Activated T-cell treated with anti-CD3 and anti-CD28 coated beads, Interleukin-2, amount 50 U/mL, for 72 hours (primary cell): ENCODE measurements around the gene KDM1B. TPM values are rescaled to one million over a fixed set of nuclear protein-coding genes. Genes with fewer than 3 reads are reported as not detected.
A peak's percentile ranks its signal among the peaks of the same experiment; 100 is the strongest.

Experiments used
- ATAC-seq, 2 donors: fragments of 150-1000 bp; cut with Tn5 transposase; replicated peaks in 1 of 2; 2 replicates each; pipeline ENCODE4 v1.10.0; 2021; ENCODE audit warnings: moderate library complexity in 2 of 2, mild to moderate bottlenecking in 1 of 2
- DNase-seq, 2 donors: peaks; one replicate each; pipeline ENCODE4 v3.0.0; 2021 to 2022; ENCODE audit warnings: mixed read lengths in 1 of 2
- H3K27ac Mint-ChIP-seq: one replicate; pipeline ENCODE4 v1.8.0; 2022; ENCODE audit warnings: mild to moderate bottlenecking, moderate library complexity, mixed read lengths
- H3K27me3 Mint-ChIP-seq: one replicate; pipeline ENCODE4 v1.8.0; 2022; ENCODE audit warnings: low read depth, mixed read lengths
- H3K36me3 Mint-ChIP-seq, 2 donors: one replicate each; pipeline ENCODE4 v1.8.0; 2022; ENCODE audit warnings: mixed read lengths in 2 of 2, mild to moderate bottlenecking in 1 of 2; ENCODE audit not compliant: insufficient read depth in 2 of 2
- H3K4me1 Mint-ChIP-seq: one replicate; pipeline ENCODE4 v1.8.0; 2022; ENCODE audit warnings: low read depth, mixed read lengths
- H3K4me3 Mint-ChIP-seq, 2 donors: one replicate each; pipeline ENCODE4 v1.8.0; 2022; ENCODE audit warnings: mild to moderate bottlenecking in 2 of 2, mixed read lengths in 2 of 2, moderate library complexity in 2 of 2
- H3K9me3 Mint-ChIP-seq, 2 donors: one replicate each; pipeline ENCODE4 v1.8.0; 2022; ENCODE audit warnings: mixed read lengths in 2 of 2
- total RNA-seq, 2 donors: library from RNA; stranded (reverse); gene quantifications; one replicate each; pipeline ENCODE4 v1.2.3, GENCODE V29; 2022

The KDM1B gene, protein sequence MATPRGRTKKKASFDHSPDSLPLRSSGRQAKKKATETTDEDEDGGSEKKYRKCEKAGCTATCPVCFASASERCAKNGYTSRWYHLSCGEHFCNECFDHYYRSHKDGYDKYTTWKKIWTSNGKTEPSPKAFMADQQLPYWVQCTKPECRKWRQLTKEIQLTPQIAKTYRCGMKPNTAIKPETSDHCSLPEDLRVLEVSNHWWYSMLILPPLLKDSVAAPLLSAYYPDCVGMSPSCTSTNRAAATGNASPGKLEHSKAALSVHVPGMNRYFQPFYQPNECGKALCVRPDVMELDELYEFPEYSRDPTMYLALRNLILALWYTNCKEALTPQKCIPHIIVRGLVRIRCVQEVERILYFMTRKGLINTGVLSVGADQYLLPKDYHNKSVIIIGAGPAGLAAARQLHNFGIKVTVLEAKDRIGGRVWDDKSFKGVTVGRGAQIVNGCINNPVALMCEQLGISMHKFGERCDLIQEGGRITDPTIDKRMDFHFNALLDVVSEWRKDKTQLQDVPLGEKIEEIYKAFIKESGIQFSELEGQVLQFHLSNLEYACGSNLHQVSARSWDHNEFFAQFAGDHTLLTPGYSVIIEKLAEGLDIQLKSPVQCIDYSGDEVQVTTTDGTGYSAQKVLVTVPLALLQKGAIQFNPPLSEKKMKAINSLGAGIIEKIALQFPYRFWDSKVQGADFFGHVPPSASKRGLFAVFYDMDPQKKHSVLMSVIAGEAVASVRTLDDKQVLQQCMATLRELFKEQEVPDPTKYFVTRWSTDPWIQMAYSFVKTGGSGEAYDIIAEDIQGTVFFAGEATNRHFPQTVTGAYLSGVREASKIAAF
- 10 to 100 TPM in 1 of 2 donors, 1 to 10 TPM in 1; 9.9 to 12.2 TPM for total RNA-seq

DNA sequence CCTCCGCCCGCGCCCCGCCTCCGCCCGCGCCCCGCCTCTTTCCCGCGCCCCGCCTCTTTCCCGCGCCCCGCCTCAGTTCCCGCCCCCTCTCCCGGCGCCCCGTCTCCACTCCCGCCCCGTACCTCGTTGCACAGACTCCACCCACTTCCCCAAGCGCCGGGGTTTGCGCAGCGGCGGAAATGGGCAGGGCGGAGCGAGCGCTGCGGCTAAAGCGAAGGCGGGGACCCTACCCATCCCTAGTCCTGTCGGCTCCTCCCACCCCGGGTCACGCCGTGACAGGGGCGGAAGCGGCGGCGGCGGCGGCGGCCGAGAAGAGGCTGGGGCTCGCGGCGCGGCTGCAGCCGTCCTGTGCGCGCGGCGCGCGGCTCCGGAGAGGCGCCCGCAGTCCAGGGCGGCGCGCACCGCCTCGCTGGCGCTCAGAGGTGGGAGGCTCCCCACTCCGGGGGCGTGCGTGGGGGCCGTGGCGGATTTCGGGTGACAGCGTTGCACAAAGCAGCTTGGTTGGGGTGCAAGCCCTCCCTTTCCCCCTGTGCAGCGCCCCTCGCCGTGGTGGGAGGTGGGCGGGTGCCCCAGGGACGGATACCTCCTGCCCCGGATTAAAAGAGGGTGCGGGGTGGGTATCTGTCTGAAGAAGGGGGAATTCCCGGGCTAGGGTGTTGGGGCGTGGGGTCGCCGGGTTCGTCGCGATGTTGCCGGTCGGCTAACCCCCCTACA, at the start of gene KDM1B:
Gene KDM1B, plus strand, starts transcription at position 273 of the 714 bp plus-strand sequence. CDS start 4,474 bp downstream, outside the sequence.
- peak; percentile 92 to 94 for ATAC-seq
- H3K27me3 Mint-ChIP-seq = no peaks in the 10 kb centered on the region
- peaks cover 4 to 6% of the 10 kb centered on the region in 2 donors for H3K36me3 Mint-ChIP-seq
- peak within 1 kb of the TSS; percentile 94 for H3K27ac Mint-ChIP-seq
- H3K4me3 Mint-ChIP-seq = peak within 1 kb of the TSS; percentile 97 to 99
- H3K9me3 Mint-ChIP-seq = peaks cover 0 to 4% of the 10 kb centered on the region in 2 donors
- DNase-seq = peak; percentile 99
- H3K4me1 Mint-ChIP-seq = peaks cover 33% of the 10 kb centered on the region

DNA sequence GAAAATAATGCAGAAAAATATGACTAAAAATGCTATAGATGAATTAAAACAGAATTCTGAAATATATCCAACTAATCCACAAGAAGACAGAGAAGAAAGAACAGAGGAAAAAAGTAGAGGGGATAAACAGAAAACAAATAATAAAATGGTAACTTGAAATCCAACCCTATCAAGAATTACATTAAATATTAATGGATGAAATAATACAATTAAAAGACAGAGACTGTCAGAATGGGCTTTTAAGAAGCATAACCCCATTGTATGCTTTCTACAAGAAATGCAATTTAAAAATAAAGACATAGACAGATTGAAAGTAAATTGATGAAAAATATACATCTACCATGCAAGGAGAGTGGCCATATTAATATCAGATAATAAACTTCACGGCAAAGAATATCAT, 48.2 kb upstream of the KDM1B start:
- no peak for DNase-seq
- H3K36me3 Mint-ChIP-seq = peaks cover 7 to 14% of the 10 kb centered on the region in 2 donors
- H3K27me3 Mint-ChIP-seq = peaks cover 72% of the 10 kb centered on the region
- no peaks in the 10 kb centered on the region for H3K4me1 Mint-ChIP-seq
- H3K27ac Mint-ChIP-seq = no peak overlapping the region
- H3K9me3 Mint-ChIP-seq = peaks cover 6 to 9% of the 10 kb centered on the region in 2 donors
- no peak overlapping the region for H3K4me3 Mint-ChIP-seq
- ATAC-seq = no peak

DNA sequence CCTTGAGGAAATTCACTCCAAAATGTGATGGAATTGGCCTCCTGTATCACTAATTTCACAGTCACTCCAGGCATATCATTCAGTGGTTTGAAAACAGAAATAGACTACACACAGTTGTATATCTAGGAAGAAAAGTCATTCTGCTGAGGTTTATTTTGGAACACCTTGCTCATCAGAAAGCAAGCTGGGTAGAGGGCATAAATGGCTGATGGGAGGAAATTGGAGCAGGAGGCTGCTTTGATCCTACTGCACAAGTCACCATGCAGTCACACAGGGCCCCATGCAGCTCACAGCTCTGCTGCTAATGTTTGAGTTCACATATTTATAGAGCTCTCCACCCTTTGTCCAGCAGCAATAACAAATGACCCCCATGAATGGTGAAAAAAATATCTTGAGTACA, 45.1 kb upstream of the KDM1B start:
- Mint-ChIP-seq H3K36me3 (peaks cover 7 to 14% of the 10 kb centered on the region in 2 donors), H3K4me1 (peaks cover 11% of the 10 kb centered on the region), H3K27me3 (peaks cover 73% of the 10 kb centered on the region), H3K27ac (no peak overlapping the region), H3K9me3 (peaks cover 6 to 12% of the 10 kb centered on the region in 2 donors), H3K4me3 (no peak overlapping the region)
- DNase-seq = no peak
- no peak for ATAC-seq

DNA sequence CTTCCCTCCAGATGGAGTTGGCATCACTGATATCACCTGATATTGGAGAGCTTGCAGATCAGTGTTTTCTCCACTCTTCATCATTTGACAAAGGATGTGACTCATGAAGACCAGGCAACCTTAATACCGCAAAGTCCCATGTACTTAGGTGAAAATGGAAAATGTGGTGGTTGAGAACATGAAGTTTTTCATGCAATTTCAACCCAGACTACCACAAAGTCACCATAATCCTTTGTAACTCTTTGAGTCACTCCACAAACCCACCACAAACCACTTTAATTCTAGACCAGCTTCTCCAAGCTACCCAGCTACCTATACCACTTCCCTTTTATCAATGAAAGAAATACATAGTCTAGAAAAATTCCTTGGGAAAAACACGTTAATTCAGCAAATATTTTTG, 39.9 kb upstream of the KDM1B start:
- Mint-ChIP-seq H3K36me3 (peaks cover 0 to 2% of the 10 kb centered on the region in 2 donors), H3K4me1 (peaks cover 25% of the 10 kb centered on the region), H3K27ac (peak overlapping the region; percentile 85), H3K9me3 (peaks cover 0 to 3% of the 10 kb centered on the region in 2 donors), H3K4me3 (peak overlapping the region in 1 of 2 donors; percentile 47), H3K27me3 (peaks cover 72% of the 10 kb centered on the region)
- DNase-seq (peak; percentile 40 to 54), ATAC-seq (peak; percentile 86 to 89)

DNA sequence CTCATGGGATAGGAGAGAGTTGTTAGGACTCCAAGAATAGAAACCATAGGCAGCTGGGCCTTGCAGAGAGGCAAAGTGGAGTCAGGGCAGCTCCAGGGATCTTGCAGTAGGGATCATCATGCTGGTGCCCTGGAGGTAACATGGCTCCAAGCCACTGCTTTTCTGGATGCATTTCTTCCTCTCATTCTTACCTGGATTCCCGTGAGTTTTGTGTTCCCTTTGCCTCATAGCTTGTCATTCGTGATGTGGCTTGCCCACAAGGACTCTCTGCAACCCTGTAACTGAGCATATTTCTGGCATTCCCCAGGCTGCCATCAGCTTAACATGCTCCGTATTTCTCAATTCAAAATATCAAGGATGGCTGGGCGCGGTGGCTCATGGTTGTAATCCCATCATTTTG, 38.1 kb upstream of the KDM1B start:
- ATAC-seq (no peak), DNase-seq (no peak)
- Mint-ChIP-seq H3K4me1 (peaks cover 25% of the 10 kb centered on the region), H3K27me3 (peaks cover 74% of the 10 kb centered on the region), H3K27ac (no peak overlapping the region), H3K36me3 (peaks cover 0 to 2% of the 10 kb centered on the region in 2 donors), H3K9me3 (peaks cover 0 to 3% of the 10 kb centered on the region in 2 donors), H3K4me3 (no peak overlapping the region)

DNA sequence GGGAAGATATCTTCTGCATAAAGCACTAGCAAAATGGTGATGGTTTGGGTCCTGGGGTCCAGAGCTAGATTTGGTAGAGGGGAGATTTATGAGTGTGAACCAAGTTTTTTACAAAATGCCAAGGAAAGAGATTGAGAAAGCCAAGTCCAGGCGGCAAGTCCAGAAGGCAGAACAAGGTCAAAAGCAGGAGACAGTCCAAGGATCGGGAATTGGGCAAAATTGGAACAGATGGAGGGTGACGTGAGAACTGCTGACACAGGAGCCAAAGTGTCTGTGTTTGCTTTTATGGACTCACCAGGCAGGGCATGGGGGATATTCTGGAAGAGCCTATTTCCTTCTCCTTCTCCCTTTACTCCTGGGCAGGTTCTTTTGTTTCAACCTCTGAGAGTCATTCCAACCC, 36.9 kb upstream of the KDM1B start:
- no peak for DNase-seq
- ATAC-seq = no peak
- Mint-ChIP-seq H3K27me3 (peaks cover 72% of the 10 kb centered on the region), H3K36me3 (peaks cover 0 to 2% of the 10 kb centered on the region in 2 donors), H3K4me1 (peaks cover 34% of the 10 kb centered on the region), H3K27ac (no peak overlapping the region), H3K4me3 (no peak overlapping the region), H3K9me3 (peaks cover 0 to 3% of the 10 kb centered on the region in 2 donors)

DNA sequence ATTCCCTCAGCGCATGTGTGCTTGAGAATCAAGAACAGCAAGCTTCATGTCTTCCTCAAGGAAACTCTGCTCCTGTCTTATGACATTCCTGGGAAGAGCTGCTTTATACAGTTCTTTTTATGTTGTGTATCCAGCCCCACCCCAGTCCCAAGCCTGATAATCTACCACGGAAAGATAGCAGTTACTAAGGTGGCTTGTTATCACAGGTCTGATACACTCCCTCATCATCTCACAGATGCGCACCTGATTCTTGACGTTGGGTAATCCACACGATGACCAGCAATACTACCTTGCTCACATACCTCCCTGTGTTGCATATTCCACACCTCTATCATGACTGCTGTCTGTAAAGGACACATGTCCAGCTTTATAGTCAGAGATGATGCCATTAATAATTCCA, 36.0 kb upstream of the KDM1B start:
- Mint-ChIP-seq H3K27ac (no peak overlapping the region), H3K36me3 (peaks cover 0 to 2% of the 10 kb centered on the region in 2 donors), H3K27me3 (peaks cover 64% of the 10 kb centered on the region), H3K4me3 (no peak overlapping the region), H3K4me1 (peaks cover 33% of the 10 kb centered on the region), H3K9me3 (peaks cover 0 to 2% of the 10 kb centered on the region in 2 donors)
- DNase-seq = no peak
- no peak for ATAC-seq

DNA sequence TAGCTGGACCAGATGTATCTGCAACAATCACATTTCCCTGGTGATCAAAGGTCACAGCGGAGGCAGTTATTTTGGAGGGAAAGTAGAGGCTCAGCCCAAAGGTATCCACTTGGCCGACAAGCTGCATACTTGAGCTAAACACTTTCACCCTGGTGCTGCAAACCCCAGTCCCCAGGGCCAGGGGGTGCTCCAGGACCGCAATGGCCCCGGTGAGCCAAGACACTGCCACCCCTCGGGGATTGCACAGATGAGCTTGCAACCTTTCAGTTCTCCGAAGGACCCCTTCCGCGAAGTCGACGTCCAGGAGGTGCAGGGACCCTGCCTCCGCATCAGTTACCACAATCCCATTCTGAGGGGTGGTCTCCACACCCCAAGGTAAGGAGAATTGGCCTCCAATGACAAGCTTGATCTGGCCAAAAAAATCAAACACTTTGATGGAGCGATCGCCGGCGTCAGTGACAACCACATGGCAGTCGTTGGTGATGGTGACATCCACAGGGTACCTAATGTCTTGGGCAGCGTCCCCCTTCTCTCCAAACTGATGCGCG, 33.6 kb upstream of the KDM1B start:
- Mint-ChIP-seq H3K4me1 (peaks cover 13% of the 10 kb centered on the region), H3K4me3 (peak overlapping the region; percentile 55 to 81), H3K27ac (no peak overlapping the region), H3K36me3 (peaks cover 0 to 2% of the 10 kb centered on the region in 2 donors), H3K27me3 (peaks cover 70% of the 10 kb centered on the region), H3K9me3 (no peaks in the 10 kb centered on the region)
- ATAC-seq (no peak), DNase-seq (peak in 1 of 2 donors; percentile 12)

DNA sequence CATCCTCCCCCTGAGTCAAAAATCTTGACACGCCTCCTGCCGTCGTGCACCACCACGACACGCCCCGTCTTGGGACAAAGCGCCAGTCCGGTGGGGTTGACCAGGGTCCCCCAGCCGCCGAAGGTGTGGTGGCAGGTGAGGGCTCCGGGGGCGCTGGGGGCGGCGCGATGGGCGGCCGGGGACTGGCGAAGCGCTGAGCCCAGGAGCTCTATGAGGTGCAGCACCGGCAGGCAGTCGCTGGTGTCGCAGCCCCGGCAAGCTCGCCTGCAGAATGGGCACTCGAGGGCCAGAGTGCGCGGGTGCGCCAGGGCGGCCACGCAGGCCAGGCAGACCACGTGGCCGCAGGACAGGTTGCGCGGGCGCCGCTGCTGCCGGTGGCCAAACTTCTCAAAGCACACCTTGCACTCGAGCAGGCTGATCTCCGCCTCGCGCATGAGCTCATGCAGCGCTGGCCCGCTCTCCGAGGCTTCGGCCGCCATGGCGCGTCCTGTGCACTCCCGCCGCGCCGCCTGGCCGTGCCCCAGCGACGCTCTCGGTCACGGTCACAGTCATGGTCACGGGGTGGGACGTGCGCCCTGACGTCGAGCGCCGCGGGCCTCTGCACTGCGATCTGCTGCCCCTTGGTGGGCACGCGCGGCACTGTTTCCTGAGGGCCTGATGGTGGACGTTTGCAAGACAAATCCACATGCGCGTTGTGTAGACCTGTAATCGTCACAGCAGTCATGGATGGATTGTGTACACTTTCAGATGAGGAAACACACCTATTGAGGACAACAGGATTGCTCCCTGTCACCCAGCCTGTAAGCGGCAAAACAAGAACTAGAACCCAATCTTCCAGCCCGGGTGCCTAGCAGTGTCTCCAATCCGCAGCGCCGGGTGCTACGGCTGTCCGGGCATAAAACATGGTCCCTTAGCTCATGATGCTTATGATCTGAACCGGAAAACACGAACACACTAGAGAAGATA, 32.8 kb upstream of the KDM1B start, which contains the start of gene NHLRC1:
Gene NHLRC1, minus strand, starts transcription at position 550 of the 966 bp plus-strand sequence. Its CDS starts 71 bp downstream, at position 479.
- DNase-seq = peak; percentile 84 to 86
- peaks cover 64% of the 10 kb centered on the region for H3K27me3 Mint-ChIP-seq

DNA sequence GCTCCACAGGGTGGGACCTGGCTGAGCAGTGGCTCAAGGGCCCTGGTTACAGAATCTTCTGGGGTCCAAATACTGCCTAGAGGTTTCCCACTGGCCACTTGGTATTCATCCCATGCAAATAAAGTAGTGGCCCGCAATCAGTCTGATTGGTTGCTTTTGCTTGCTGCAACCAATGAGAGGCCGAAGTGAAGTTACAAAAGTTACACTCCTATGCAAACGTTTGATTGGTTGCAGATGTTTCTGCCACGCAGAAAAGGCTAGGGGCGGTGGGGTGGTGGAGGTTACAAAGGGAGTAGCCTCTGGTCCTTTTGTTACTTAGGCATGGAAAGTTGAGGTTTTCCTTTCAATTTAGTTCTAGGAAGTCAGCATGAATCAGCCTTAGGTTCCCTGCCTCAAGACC, 29.1 kb upstream of the KDM1B start:
- Mint-ChIP-seq H3K36me3 (no peaks in the 10 kb centered on the region), H3K27ac (no peak overlapping the region), H3K27me3 (peaks cover 33% of the 10 kb centered on the region), H3K9me3 (no peaks in the 10 kb centered on the region), H3K4me3 (no peak overlapping the region), H3K4me1 (peaks cover 9% of the 10 kb centered on the region)
- ATAC-seq (no peak), DNase-seq (no peak)

More for the DNA sequence above, 32.8 kb upstream of the KDM1B start, which contains the start of gene NHLRC1:
- Mint-ChIP-seq H3K27ac (no peak within 1 kb of the TSS), H3K36me3 (peaks cover 0 to 2% of the 10 kb centered on the region in 2 donors), H3K9me3 (no peaks in the 10 kb centered on the region), H3K4me3 (peak within 1 kb of the TSS; percentile 64 to 81), H3K4me1 (peaks cover 9% of the 10 kb centered on the region)
- ATAC-seq = peak; percentile 99

DNA sequence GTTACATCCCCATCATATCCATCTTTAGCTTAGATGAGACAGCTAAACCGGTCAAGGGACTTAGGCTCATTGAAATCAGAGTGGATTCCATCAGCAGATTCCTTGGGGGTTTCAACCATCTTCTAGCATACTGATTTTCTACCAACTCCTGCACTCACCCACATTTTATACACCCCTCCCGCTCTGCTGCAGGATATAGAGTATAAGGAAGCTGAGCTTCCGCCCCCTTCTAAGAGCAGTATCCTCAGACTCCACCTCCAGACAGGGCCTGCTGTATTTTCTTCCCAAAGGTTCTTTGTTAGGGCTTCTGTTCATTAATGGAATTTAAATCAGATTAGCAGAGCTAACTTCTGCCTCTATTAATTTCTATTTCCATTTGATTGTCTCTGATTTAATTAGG, 22.9 kb upstream of the KDM1B start:
- DNase-seq (no peak), ATAC-seq (no peak)
- no peaks in the 10 kb centered on the region for H3K4me1 Mint-ChIP-seq
- peaks cover 2 to 3% of the 10 kb centered on the region in 2 donors for H3K36me3 Mint-ChIP-seq
- no peaks in the 10 kb centered on the region for H3K9me3 Mint-ChIP-seq
- H3K4me3 Mint-ChIP-seq = no peak overlapping the region
- no peaks in the 10 kb centered on the region for H3K27me3 Mint-ChIP-seq
- no peak overlapping the region for H3K27ac Mint-ChIP-seq
